Kidney (tissue), 14 donors: ENCODE measurements around the gene SCN1A. TPM values are rescaled to one million over a fixed set of nuclear protein-coding genes. Genes with fewer than 3 reads are reported as not detected.

Experiments
- DNase-seq, 5 donors: peaks; one replicate each; pipeline ENCODE4 v3.0.0-alpha.2; 2013 to 2020
- FAIRE-seq: peaks from 2 replicates; lab custom pipeline; 2012; peaks lifted over from hg19 to GRCh38; lab: Jason Lieb, UNC
- H3K27ac ChIP-seq, 2 donors: one replicate each; pipeline ENCODE4 v1.7.0; 2013; ENCODE audit warnings: low read depth in 2 of 2, low read length in 2 of 2, inconsistent platforms in 1 of 2
- H3K27me3 ChIP-seq: one replicate; pipeline ENCODE4 v1.7.1; 2013; ENCODE audit warnings: low read length, inconsistent platforms; ENCODE audit not compliant: control insufficient read depth, insufficient read depth
- H3K36me3 ChIP-seq, 3 donors: one replicate each; pipeline versions ENCODE4 v1.7.0 to v1.7.1; 2013; ENCODE audit warnings: low read length in 3 of 3, control low read depth in 1 of 3, inconsistent platforms in 1 of 3; ENCODE audit not compliant: insufficient read depth in 3 of 3, control insufficient read depth in 2 of 3
- H3K4me1 ChIP-seq, 3 donors: one replicate each; pipeline versions ENCODE4 v1.7.0 to v1.7.1; 2013; ENCODE audit warnings: low read length in 3 of 3, inconsistent platforms in 1 of 3, low read depth in 1 of 3; ENCODE audit not compliant: control insufficient read depth in 2 of 3, insufficient read depth in 2 of 3
- H3K4me3 ChIP-seq, 3 donors: one replicate each; pipeline versions ENCODE4 v1.7.0 to v1.8.1; 2013; ENCODE audit warnings: low read length in 3 of 3, control low read depth in 1 of 3, inconsistent platforms in 1 of 3
- H3K9ac ChIP-seq, 3 donors: one replicate each; pipeline versions ENCODE4 v1.7.0 to v1.7.1; 2013; ENCODE audit warnings: low read length in 3 of 3, control low read depth in 1 of 3, inconsistent platforms in 1 of 3
- H3K9me3 ChIP-seq, 3 donors: one replicate each; pipeline versions ENCODE4 v1.7.0 to v1.7.1; 2013; ENCODE audit warnings: low read length in 3 of 3, control low read depth in 1 of 3, inconsistent platforms in 1 of 3; ENCODE audit not compliant: control insufficient read depth in 2 of 3, insufficient read depth in 1 of 3
- CTCF ChIP-seq: IDR thresholded peaks from 3 replicates; pipeline ENCODE4 v1.5.1; 2012; ENCODE audit warnings: mild to moderate bottlenecking, moderate library complexity, borderline replicate concordance; ENCODE audit not compliant: insufficient read depth; ENCODE audit errors: extremely low read depth
- intact Hi-C: fragments of 100-400 bp; cut with DNase I; formaldehyde crosslinking; loops from one replicate; pipeline ENCODE4 v1.11.1; 2022
- polyA plus RNA-seq: library from polyadenylated mRNA; stranded (reverse); fragments of 350-450 nt; fragmentation: Illumina TruSeq; extraction: RNeasy Lipid Tissue Mini Kit (QIAGEN cat#74804); gene quantifications from one replicate; pipeline ENCODE4 v1.2.3, GENCODE V29; 2014; ENCODE audit warnings: low read depth, low replicate concordance; ENCODE audit not compliant: insufficient read depth
- total RNA-seq: library from RNA; stranded (reverse); fragmentation: NEBNext Ultra II Directional; extraction: Animal tissue kit (Norgen Biotek cat#: 25700); gene quantifications from one replicate; pipeline ENCODE4 v1.2.1, GENCODE V29; 2021
- donor health status: control.
- donor health status: control.
- donor health status: control.
- donor health status: control.
- donor health status: control.
- donor health status: DM: yes; HTN: yes; CAD: no.
- donor health status: Normal renal cell carcinoma (clear cell type).

SCN1A gene
- total and polyA plus RNA-seq, 2 donors from 2014 or later = not detected

GRCh38 chr2:166042356-166042755 is 85.5 kb downstream of the SCN1A start:
- no peak for FAIRE-seq
- Histone ChIP-seq H3K27me3 (no peaks in the 10 kb centered on the region), H3K27ac (no peak overlapping the region), H3K9me3 (no peaks in the 10 kb centered on the region), H3K36me3 (no peaks in the 10 kb centered on the region), H3K4me1 (no peaks in the 10 kb centered on the region), H3K9ac (no peak overlapping the region), H3K4me3 (no peak overlapping the region)
- intact Hi-C loops = no loop called here
- TF ChIP-seq CTCF = no peak
- no peak for DNase-seq

- no peaks in the 10 kb centered on the region for H3K27me3 ChIP-seq
- FAIRE-seq = no peak
- H3K27ac ChIP-seq = no peak overlapping the region
- TF ChIP-seq CTCF = no peak
- no peak for DNase-seq
- no peak overlapping the region for H3K4me3 ChIP-seq
- intact Hi-C loops = no loop called here
- H3K9ac ChIP-seq = no peak overlapping the region
- H3K36me3 ChIP-seq = no peaks in the 10 kb centered on the region
- H3K9me3 ChIP-seq = no peaks in the 10 kb centered on the region
- no peaks in the 10 kb centered on the region for H3K4me1 ChIP-seq
Observed at GRCh38 chr2:166041613-166042012, 86.2 kb downstream of the SCN1A start.

GRCh38 chr2:166032361-166032760 is 95.5 kb downstream of the SCN1A start:
- Histone ChIP-seq H3K4me1 (no peaks in the 10 kb centered on the region), H3K9me3 (no peaks in the 10 kb centered on the region), H3K36me3 (no peaks in the 10 kb centered on the region), H3K4me3 (no peak overlapping the region), H3K27ac (no peak overlapping the region), H3K9ac (no peak overlapping the region), H3K27me3 (no peaks in the 10 kb centered on the region)
- DNase-seq (no peak), FAIRE-seq (no peak)
- no peak for TF ChIP-seq CTCF
- intact Hi-C loops = no loop called here

- no peak for TF ChIP-seq CTCF
- Histone ChIP-seq H3K27me3 (no peaks in the 10 kb centered on the region), H3K4me1 (no peaks in the 10 kb centered on the region), H3K4me3 (no peak overlapping the region), H3K27ac (no peak overlapping the region), H3K36me3 (no peaks in the 10 kb centered on the region), H3K9ac (no peak overlapping the region), H3K9me3 (no peaks in the 10 kb centered on the region)
- intact Hi-C loops = no loop called here
- DNase-seq = peak in 2 of 5 donors; percentile 17 to 21
- FAIRE-seq = no peak
Observed at GRCh38 chr2:166031054-166031453, 96.8 kb downstream of the SCN1A start.
